ENCODE measurements around the gene CDH22. TPM values are rescaled to one million over a fixed set of nuclear protein-coding genes. Genes with fewer than 3 reads are reported as not detected.

Gene CDH22
- total RNA-seq, 1 experiment from 2014 or later: not detected

DNA sequence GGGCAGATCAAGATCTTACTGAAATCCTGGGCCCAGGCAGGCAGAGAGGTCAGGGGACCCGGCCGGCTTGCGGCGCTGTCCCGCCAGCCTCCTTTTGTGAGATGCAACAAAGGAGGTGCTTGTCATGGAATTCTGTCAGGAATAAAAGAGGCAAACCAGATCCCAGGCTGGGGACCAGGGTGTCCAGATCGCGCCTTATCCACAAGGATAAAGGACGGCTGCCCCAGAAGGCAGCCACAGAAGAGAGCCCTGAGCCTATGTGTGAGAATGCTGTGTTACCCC lies 42.6 kb upstream of the CDH22 start:
- no peak overlapping the region for H3K4me3 ChIP-seq (ENCODE audit: low read depth, low read length, poor library complexity, severe bottlenecking)
- intact Hi-C loops (cut with micrococcal nuclease; ENCODE audit: unreplicated experiment): no loop called here
- H3K27ac ChIP-seq (ENCODE audit: low read depth, low read length, poor library complexity, severe bottlenecking): peak overlapping the region; percentile 85
- H3K9me3 ChIP-seq (ENCODE audit: low read depth, low read length, poor library complexity, severe bottlenecking): no peaks in the 10 kb centered on the region
- CTCF ChIA-PET: no interaction called here
- POLR2A ChIA-PET (ENCODE audit: low non-redundant PET): no interaction called here
- DNase-seq (ENCODE audit: low spot score): no peak
- H3K36me3 ChIP-seq (ENCODE audit: insufficient read depth, low read length, poor library complexity, severe bottlenecking): peaks cover 13% of the 10 kb centered on the region
- peaks cover 19% of the 10 kb centered on the region for H3K4me1 ChIP-seq (ENCODE audit: insufficient read depth, low read length, poor library complexity, severe bottlenecking)
- TF ChIP-seq EZH2 (IDR thresholded peaks at IDR 0.05; ENCODE audit: borderline replicate concordance, low read depth, low read length, poor library complexity, severe bottlenecking): no peak
- TF ChIP-seq, protein P1, sequence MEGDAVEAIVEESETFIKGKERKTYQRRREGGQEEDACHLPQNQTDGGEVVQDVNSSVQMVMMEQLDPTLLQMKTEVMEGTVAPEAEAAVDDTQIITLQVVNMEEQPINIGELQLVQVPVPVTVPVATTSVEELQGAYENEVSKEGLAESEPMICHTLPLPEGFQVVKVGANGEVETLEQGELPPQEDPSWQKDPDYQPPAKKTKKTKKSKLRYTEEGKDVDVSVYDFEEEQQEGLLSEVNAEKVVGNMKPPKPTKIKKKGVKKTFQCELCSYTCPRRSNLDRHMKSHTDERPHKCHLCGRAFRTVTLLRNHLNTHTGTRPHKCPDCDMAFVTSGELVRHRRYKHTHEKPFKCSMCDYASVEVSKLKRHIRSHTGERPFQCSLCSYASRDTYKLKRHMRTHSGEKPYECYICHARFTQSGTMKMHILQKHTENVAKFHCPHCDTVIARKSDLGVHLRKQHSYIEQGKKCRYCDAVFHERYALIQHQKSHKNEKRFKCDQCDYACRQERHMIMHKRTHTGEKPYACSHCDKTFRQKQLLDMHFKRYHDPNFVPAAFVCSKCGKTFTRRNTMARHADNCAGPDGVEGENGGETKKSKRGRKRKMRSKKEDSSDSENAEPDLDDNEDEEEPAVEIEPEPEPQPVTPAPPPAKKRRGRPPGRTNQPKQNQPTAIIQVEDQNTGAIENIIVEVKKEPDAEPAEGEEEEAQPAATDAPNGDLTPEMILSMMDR (conservative IDR thresholded peaks at IDR 0.05; ENCODE audit: low read depth, low read length): no peak
- H3K27me3 ChIP-seq (replicated peaks; ENCODE audit: insufficient read depth, low read depth, low read length, poor library complexity): no peaks in the 10 kb centered on the region
- BruUV-seq (replicated peaks): TSS peak; percentile 87

GRCh38 chr20:46350201-46350985 lies 42.1 kb upstream of the CDH22 start:
- Histone ChIP-seq H3K27me3 (replicated peaks; ENCODE audit: insufficient read depth, low read depth, low read length, poor library complexity) (no peaks in the 10 kb centered on the region), H3K27ac (ENCODE audit: low read depth, low read length, poor library complexity, severe bottlenecking) (peak overlapping the region; percentile 85), H3K36me3 (ENCODE audit: insufficient read depth, low read length, poor library complexity, severe bottlenecking) (peaks cover 10% of the 10 kb centered on the region), H3K9me3 (ENCODE audit: low read depth, low read length, poor library complexity, severe bottlenecking) (no peaks in the 10 kb centered on the region), H3K4me1 (ENCODE audit: insufficient read depth, low read length, poor library complexity, severe bottlenecking) (peaks cover 19% of the 10 kb centered on the region), H3K4me3 (ENCODE audit: low read depth, low read length, poor library complexity, severe bottlenecking) (no peak overlapping the region)
- peak; percentile 80 for DNase-seq (ENCODE audit: low spot score)
- intact Hi-C loops (cut with micrococcal nuclease; ENCODE audit: unreplicated experiment): no loop called here
- no TSS peak for BruUV-seq (replicated peaks)
- TF ChIP-seq, protein P1 (conservative IDR thresholded peaks at IDR 0.05; ENCODE audit: low read depth, low read length): no peak
- TF ChIP-seq EZH2 (IDR thresholded peaks at IDR 0.05; ENCODE audit: borderline replicate concordance, low read depth, low read length, poor library complexity, severe bottlenecking): no peak
- CTCF ChIA-PET: no interaction called here
- POLR2A ChIA-PET (ENCODE audit: low non-redundant PET): no interaction called here

DNA sequence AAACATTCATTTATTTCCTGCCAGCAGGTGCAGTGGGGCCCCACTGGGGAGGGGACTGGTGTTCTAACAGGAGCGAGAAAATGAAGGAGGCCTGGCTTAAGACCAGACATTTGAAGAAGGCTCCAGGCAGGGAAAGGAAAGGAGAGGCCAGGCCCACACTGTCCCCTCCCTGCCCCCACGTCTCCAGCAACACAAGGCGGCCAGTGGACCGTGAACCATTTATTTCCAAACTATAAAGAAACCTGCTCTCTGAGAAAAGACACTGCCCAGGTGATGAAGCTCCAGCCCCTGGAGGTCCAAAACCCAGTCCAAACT lies 41.4 kb upstream of the CDH22 start:
- Histone ChIP-seq H3K36me3 (ENCODE audit: insufficient read depth, low read length, poor library complexity, severe bottlenecking) (peaks cover 8% of the 10 kb centered on the region), H3K27me3 (replicated peaks; ENCODE audit: insufficient read depth, low read depth, low read length, poor library complexity) (no peaks in the 10 kb centered on the region), H3K4me1 (ENCODE audit: insufficient read depth, low read length, poor library complexity, severe bottlenecking) (peaks cover 19% of the 10 kb centered on the region), H3K9me3 (ENCODE audit: low read depth, low read length, poor library complexity, severe bottlenecking) (no peaks in the 10 kb centered on the region), H3K4me3 (ENCODE audit: low read depth, low read length, poor library complexity, severe bottlenecking) (no peak overlapping the region), H3K27ac (ENCODE audit: low read depth, low read length, poor library complexity, severe bottlenecking) (peak overlapping the region; percentile 85)
- intact Hi-C loops (cut with micrococcal nuclease; ENCODE audit: unreplicated experiment): loop anchor here (2.0 kb wide), 1 partner anchor 217 kb away; no protein-coding TSS in a partner anchor
- TF ChIP-seq, protein P1 (conservative IDR thresholded peaks at IDR 0.05; ENCODE audit: low read depth, low read length): no peak
- TF ChIP-seq EZH2 (IDR thresholded peaks at IDR 0.05; ENCODE audit: borderline replicate concordance, low read depth, low read length, poor library complexity, severe bottlenecking): no peak
- DNase-seq (ENCODE audit: low spot score): no peak
- BruUV-seq (replicated peaks): no TSS peak
- POLR2A ChIA-PET (ENCODE audit: low non-redundant PET): no interaction called here
- CTCF ChIA-PET: interaction anchor here (1.4 to 1.6 kb wide), 2 partner anchors 8 to 43 kb away, joined by 5 to 8 read pairs; no protein-coding TSS in a partner anchor

All from A673 (cell line).